Adrenal gland (tissue), 5 donors: Measurements from ENCODE around the gene EPC2.

Experiments used
- CTCF ChIP-seq, 6 experiments: fragments of 450-650 bp in 4 of 6; fragments of 200-600 bp in 2 of 6; sonication (generic) in 1 of 6; IDR thresholded peaks; 1 replicate in 5 of 6; 2 replicates in 1 of 6; pipeline versions ENCODE4 v1.5.1 to v1.8.0; 2016 to 2021; ENCODE audit warnings: antibody characterized with exemption in 6 of 6, mild to moderate bottlenecking in 2 of 6, moderate library complexity in 1 of 6
- POLR2A ChIP-seq, 2 donors: fragments of 450-650 bp; IDR thresholded peaks; one replicate each; pipeline ENCODE4 v1.6.1; 2017; ENCODE audit warnings: antibody characterized with exemption in 2 of 2, mild to moderate bottlenecking in 2 of 2, moderate library complexity in 1 of 2
- donor health status: DM: no; HTN: no; CAD: no.

- TF ChIP-seq CTCF (IDR thresholded peaks at IDR 0.05) (no peak), POLR2A (IDR thresholded peaks at IDR 0.05) (no peak)
Observed at GRCh38 chr2:148634749-148635148, 9.8 kb upstream of the EPC2 start.
